GM19239 (cell line): ENCODE measurements around the gene NDUFC2.
A peak's percentile ranks its signal among the peaks of the same experiment; 100 is the strongest.
"Not testable (repeated sequence)": the region's sequence is repeated elsewhere in the genome, so short reads cannot be mapped to it uniquely, and the experiment has no call there.

Experiments
- DNase-seq: peaks from one replicate; pipeline ENCODE4 v3.0.0; 2011; ENCODE audit warnings: low spot score; ENCODE audit not compliant: insufficient read length
- FAIRE-seq: peaks from 2 replicates; lab custom pipeline; 2011; peaks lifted over from hg19 to GRCh38; lab: Jason Lieb, UNC

NDUFC2 gene

DNA sequence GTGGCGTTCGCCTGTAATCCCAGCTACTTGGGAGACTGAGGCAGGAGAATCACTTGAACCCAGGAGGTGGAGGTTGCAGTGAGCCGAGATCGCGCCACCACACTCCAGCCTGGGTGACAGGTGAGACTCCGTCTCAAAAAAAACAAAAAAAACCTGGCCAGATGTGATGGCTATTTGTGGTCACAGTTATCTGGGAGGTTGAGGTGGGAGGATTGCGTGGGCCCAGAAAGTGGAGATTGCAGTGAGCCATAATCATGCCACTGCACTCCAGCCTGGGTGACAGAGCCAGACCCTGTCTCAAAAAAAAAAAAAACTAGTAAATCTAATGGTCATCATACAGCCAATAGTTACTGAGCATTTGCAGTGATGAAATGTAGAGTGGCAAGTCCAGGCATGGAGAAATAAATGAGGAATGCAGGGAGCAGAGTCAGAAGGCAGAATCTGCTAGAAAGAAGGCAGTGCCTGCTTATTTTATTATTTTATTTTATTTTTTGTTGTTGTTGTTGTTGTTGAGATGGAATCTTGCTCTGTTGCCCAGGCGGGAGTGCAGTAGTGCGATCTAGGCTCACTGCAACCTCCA, 19.8 kb downstream of the NDUFC2 start:
- DNase-seq, FAIRE-seq: not testable (repeated sequence)

DNA sequence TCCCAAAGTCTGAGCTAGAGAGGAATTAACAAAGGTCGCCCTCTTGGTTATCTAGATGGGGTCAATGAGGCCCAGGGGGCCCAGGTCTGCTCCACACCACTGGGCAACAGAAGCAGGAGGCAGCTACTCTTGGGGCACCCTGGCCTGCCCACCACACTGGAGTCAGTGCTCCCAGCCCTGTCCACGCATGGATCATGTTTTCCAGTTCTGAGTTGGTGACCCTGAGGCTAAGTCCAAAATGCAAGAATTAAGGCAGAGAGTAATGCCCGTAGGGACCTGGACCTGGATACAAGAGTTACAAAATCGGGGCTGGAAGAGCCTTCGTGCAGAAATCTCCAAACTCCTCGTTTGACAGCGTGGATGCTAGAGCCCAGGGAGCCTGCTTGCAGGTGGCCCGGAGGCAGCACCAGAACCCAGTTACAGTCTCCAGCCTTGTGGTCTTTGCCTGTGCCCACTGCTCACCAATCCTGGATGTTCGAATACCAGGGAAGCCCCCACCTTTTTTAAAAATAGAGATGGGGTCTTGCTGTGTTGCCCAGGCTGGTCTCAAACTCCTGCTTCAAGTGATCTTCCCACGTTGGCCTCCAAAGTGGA, 22.1 kb downstream of the NDUFC2 start:
- FAIRE-seq (no peak), DNase-seq (no peak)

DNA sequence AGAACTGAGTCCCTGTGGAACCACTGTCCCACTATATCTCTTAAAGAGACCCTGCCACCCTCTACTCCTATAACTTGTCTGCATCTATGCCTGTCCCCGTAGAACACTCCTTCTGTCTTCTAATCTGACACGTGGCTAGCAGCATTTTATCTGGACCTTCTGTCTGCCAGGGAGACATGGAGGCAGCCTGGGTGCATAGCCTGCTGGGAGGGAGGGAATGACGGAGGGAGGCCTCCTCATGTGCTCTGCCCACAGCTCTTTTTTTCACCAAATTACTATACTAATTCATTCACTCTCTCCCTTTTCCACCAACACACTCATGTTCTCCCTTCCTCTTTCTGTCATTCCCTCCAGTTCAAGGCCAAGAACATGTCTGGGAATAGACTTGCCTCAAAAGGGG, 23.6 kb downstream of the NDUFC2 start:
- FAIRE-seq (no peak), DNase-seq (no peak)

DNA sequence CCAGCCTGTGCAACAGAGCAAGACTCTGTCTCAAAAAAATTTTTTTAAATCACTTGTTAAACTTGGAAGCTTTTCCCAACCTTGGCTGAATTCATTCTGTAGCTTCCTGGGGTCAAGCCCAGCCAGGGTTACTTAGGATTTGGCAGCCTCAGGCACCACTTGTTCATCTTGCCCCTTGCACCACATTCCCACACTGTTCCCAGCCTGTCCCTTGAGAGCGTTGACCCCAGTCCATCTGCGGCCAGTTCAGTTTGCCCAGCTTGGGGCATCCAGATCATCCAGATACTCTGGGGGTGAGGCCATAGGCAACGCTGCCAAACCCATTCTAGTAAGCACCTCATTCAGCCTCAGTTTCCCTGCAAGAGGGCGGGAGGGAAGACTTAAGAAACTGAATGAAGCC, 24.7 kb downstream of the NDUFC2 start:
- no peak for FAIRE-seq

DNA sequence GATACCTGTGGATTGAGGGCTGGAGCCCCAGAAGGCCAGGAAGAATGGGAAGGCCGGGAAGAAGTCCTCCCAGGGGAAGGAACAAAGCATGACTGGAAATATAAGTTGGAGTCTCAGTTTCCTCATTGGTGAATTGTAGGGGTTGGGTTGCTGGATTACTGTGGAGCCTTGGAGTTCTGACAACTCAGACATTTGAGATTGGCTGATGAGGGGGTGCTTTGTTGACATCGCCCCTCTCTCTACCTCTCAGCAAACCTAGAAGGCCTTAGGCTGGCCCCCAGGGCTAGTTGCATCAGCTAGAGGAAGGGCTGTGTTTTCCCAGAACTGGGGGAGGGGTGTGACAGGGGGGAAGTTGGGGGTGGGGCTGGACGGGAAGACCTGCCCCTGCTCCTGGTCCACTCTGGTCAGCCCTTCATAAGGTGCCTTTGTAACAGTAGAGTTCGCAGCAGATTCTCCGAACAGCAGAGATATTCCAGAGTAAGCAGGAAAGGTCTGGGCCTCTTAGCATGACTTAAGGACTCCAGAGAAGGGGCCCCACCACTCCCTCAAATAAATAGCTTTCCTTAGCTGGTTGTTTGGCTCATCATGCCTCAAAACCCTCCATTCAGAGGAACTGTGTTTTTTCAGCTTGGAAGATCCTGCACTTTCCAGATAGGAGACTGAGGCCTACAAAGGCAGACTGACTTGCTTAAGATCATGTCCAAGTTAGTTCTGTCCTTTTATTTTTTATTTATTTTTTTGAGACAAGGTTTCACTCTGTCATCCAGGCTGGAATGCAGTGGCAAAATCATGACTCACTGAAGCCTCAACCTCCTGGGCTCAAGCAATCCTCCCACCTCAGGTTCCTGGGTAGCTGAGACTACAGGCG, 28.5 kb downstream of the NDUFC2 start:
- DNase-seq (no peak), FAIRE-seq (no peak)

More for the DNA sequence above, 24.7 kb downstream of the NDUFC2 start:
- DNase-seq: no peak

DNA sequence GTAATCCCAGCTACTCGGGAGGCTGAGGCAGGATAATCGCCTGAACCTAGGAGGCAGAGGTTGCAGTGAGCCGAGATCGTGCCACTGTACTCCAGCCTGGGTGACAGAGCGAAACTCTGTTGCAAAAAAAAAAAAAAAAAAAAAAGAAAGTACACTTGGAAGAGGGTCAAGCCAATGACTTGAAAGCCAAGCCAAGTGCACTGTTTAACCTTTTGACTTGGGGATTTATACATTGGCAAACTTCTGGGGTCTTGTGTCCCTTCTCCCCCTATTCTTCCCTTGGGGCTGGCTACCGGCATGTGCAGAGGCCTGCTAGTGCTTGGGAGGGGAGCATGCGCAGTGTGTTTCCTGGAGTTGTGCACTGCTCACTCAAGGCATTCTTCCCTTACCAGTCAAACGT, 30.3 kb downstream of the NDUFC2 start:
- FAIRE-seq: no peak
- no peak for DNase-seq

DNA sequence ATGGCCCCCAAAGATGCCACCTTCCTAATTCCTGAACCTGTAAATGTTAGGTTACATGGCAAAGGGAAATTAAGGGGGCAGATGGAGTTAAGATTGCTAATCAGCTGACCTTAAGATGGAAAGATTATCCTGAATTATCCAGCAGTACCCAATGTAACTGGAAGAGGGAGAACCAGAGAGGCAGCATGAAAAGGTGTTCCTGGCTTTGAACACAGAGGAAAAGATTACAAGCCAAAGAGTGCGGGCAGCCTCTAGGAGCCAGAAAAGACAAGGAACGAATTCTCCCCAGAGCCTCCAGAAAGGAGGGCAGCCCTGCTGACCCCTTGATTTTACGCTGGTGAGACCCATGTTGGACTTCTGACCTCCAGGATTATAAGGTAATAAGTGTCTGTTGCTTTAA, 31.1 kb downstream of the NDUFC2 start:
- no peak for DNase-seq
- no peak for FAIRE-seq

DNA sequence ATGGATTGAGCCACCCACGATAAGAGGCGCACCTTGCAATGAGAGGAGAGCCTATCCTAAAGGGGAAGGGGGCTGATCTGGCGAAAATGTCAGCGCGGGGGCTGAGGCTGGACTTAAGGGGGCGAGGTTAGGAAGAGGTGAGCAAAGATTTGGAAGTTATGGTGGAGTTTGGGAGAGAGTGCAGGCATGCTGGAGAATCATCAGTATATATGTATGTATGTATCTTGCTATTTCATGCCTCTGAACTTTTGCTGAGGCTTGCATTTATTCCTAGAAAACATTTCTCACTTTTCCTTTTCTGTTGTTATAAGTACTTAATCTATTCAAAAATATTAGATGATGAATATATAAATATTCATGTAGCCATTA, 33.2 kb downstream of the NDUFC2 start:
- FAIRE-seq: no peak

DNA sequence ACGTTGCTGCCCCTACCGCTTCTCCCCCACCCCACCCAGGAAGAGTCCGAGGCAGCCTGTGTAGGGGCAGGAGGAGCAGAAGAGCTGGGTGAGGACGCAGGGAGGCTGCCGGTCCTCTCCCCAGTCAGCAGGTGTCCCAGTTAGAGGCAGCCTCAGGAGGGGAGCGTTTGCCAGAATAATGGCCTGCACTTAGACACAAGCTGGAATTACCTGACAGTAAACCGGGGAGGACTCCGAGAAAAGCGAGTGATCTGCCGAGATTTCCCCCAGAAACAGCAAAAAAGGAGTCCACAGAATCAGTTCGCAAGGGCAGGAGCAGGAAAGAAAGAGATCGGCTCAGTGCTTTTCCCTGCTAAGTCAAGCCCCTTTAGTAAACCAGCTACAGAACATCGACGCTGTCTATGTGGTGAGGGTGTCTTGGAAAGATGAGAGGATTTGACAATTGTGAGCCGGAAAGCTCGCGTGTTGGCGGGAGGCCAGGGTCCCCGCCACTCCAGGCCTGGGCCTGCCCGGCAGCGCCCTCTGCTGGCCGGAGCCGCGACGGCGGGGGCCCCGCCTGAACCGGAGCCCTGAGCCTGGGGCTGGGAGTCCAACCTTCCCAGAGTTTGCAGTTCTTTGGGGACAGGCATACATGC, 33.7 kb downstream of the NDUFC2 start:
- FAIRE-seq: no peak
- peak; percentile 75 for DNase-seq

More for the DNA sequence above, 33.2 kb downstream of the NDUFC2 start:
- DNase-seq: no peak

DNA sequence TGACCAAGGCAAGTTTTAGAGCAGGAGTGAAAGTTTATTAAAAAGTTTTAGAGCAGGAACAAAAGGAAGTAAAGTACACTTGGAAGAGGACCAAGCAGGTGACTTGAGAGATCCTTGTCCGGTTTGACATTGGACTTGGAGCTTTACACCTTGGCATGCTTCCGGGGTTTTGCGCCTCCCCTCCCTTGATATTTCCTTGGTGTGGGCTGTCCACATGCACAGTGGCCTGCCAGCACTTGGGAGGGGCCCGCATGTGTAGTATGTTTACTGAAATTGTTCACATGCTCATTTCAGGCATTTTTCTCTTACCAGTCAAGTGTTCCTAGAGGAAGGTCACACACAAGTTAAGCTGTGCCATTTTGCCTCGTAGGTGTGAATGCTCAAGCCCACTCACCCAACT, 35.0 kb downstream of the NDUFC2 start:
- FAIRE-seq (no peak), DNase-seq (no peak)

DNA sequence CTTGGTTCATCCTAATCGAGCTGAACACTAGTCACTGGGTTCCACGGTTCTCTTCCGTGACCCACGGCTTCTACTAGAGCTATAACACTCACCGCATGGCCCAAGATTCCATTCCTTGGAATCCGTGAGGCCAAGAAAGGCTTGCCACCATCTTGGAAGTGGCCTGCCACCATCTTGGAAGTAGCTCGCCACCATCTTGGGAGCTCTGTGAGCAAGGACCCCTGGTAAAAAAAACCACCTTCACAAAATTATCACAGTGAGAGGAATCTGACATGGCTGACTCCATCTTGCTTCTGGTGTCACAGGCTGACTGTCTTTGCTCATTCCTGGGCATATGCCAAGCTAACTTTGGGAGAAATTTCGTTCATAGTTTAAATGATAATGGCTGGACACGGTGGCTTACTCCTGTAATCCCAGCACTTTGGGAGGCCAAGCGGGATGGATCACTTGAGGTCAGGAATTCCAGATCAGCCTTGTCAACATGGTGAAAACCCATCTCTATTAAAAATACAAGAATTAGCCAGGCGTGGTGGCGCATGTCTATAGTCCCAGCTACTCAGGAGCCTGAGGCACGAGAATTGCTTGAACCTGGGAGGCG, 37.7 kb downstream of the NDUFC2 start:
- FAIRE-seq: no peak
- DNase-seq: no peak

DNA sequence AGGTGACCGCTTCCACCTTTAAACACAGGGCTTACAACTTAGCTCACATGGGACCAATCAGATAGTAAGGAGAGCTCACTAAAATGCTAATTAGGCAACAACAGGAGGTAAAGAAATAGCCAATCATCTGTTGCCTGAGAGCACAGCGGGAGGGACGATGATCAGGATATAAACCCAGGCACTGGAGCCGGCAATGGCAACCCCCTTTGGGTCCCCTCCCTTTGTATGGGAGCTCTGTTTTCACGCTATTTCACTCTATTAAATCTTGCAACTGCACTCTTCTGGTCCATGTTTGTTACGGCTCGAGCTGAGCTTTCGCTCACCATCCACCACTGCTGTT, 38.3 kb downstream of the NDUFC2 start:
- not testable (repeated sequence) for FAIRE-seq, DNase-seq

DNA sequence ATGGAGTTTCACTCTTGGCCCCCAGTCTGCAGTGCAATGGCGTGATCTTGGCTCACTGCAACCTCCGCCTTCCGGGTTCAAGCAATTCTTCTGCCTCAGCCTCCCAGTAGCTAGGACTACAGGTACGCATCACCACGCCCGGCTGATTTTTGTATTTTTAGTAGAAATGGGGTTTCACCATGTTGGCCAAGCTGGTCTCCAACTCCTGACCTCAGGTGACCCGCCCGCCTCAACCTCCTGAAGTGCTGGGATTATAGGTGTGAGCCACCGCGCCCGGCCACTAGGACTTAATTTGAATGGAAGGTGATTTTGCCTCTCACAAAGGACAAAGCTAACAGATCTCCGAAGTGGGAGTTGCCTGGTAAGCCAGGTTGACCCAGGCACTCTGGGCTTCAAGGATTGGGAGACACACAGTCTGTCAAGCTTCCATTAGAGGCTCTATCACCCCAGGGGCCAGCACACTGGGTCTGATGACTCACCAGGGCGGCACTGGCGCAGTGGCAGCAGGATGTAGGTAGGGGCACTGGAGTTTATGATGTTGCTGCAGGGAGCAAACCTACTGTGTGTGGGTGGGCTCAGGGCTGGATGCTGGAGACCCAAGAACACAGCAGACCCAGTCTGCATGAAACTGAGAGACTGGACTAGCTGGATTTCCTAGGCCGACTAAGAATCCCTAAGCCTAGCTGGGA, 38.8 kb downstream of the NDUFC2 start:
- no peak for FAIRE-seq
- no peak for DNase-seq

DNA sequence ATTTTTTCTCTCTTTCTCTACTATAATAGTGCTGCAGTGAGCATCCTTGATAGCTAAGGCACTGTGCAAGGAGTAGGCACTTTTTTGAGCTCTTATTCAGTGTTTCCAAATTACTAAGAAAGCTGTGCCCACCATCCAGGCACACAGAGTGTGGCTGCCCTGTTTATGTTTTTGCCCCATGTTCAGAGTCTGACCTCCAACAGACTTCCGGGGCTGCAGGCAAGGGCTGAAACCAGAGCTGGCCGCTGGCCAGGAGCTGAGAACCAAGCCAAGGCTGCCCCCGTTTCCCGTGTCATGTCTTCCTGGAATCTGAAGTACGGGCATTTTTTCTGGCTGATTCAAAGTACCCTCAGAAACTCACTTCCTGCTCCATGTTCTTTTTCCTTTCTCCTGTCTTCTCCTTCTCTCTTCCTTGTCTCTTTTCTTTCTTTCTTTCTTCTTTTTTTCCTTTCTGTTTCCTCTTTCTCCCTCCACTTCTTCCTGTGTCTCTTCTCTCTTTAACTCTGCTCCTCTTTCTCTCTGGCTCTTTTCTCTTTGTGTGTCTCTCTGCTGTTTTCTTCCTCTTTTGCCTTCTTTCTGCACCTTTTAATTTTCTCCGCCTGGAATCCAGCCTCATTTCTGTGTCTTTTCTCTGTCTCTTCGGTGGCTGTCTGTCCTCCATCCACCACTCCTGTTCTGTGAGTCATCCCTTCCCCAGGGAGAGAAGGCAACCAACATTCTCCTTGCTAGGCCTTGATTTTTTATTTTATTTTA, 39.6 kb downstream of the NDUFC2 start:
- FAIRE-seq (peak; percentile 83), DNase-seq (peak; percentile 63)

DNA sequence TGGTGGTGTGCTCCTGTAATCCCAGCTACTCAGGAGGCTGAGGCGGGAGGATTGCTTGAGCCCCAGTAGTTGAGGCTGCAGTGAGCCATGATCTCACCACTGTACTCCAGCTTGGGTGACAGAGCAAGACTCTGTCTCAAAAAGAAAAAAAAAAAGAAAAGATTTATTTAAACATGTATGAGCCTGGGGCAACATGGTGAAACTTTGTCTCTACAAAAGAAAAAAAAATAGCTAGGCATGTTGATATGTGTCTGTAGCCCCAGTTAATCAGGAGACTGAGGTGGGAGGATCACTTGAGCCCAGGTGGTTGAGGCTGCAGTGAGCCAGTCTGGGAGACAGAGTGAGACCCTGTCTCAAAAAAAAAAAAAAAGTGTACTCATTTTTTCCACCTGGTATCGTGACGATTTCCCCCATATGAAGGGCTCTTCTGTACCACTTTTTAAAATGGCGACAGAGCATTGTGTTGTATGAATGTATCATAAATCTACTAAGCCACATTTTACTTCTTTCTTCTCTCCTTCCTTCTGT, 40.2 kb downstream of the NDUFC2 start:
- DNase-seq (no peak), FAIRE-seq (peak; percentile 66)

DNA sequence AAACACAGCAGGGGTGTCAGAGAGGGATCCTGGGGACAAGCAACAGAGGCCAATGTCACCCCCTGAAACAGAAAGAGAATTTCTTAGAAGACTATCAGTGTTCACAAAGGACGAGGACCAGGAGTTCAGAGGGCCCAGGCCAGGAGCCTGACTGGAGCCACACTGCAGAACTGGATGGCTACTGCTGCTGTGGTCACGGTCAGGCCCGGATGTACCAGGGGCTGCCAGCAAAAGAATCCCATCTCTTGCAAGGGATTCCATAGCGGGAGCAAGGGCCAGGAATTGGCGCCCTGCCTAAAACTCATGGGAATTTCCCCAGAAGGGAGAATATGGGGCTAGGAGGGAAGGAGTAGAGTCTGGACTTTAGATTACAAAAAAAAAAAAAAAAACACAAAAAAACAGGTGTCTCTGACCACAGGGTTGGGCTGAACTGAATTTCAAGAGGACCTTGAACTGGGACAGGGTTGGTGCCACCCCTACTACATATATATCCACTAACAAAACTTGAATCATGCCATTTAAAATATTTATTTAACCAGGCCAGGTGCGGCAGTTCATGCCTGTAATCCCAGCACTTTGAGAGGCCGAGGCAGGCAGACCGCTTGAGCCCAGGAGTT, 40.9 kb downstream of the NDUFC2 start:
- DNase-seq (no peak), FAIRE-seq (no peak)

DNA sequence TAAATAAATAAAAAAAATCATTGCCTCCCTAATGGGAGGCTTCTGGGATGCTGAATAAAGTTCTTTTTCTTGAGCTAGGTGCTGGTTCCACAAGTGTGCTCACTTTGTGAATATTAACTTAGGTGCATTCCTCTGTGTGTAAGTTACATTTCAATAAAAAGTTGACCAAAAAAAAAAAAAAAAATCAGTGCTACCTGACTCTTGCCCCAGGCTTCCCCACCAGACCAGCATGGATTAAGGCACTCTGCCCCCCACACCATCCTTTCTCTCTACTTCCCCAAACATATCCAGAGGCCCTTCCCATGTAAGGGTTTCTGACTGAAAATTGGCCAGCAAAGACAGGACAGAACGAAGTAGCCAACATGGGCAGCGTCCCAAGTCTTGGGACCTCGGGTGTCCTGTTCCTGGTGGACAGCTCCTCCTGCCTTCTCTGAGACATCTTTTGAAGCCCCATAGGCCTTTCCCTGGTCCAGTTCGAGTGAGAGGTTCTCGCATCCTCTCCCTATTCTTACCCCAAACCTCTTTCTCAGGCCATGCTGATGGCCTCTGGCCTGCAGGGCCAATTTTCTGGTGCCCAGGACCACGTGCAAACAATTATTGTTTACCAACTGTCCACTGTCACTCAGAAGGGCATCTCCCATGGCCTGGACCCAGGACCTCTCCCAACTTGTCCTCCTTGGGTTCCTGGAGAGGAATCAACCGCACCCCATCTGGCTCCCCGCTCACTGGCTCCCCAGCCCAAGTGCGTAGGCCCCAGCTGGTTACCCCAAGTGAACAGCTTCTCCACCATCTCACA, 41.6 kb downstream of the NDUFC2 start:
- no peak for FAIRE-seq
- DNase-seq: no peak

DNA sequence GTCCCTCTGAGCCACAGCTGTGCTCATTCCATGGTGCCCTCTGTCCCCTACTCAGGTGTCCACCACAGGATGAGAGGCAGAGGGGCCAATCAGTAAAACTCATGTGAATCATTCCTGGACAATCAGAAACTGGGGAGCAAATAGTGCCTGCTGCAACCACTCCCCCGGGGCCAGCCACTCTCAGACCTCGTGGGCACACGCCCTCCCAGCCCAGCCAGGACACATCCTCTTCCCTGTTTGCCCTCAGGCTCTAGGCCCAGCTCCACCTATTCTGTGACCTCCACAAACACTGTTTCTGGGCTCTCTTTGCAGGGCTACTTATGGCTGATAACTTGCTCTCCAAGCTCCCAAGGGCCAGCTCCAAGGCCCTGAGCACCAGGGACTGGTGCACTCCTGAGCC, 42.6 kb downstream of the NDUFC2 start:
- no peak for FAIRE-seq
- no peak for DNase-seq
